ENCODE results near the gene TMCC2.

DNA sequence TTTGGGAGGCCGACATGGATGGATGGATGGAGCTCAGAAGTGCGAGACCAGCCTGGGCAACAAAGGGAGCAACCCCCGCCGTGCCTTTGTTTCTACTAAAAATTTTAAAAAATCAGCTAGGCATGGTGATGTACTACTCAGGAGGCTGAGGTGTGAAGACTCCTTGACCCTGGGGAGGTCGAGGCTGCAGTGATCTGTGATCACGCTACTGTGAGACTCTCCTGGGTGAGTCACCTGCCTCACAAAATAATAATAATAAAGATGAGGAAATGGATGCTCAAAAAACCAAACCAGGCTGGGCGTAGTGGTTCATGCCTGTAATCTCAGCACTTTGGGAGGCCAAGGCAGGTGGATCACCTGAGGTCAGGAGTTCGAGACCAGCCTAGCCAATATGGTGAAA lies 35.5 kb upstream of the TMCC2 start:
- TF ChIP-seq, protein P1, sequence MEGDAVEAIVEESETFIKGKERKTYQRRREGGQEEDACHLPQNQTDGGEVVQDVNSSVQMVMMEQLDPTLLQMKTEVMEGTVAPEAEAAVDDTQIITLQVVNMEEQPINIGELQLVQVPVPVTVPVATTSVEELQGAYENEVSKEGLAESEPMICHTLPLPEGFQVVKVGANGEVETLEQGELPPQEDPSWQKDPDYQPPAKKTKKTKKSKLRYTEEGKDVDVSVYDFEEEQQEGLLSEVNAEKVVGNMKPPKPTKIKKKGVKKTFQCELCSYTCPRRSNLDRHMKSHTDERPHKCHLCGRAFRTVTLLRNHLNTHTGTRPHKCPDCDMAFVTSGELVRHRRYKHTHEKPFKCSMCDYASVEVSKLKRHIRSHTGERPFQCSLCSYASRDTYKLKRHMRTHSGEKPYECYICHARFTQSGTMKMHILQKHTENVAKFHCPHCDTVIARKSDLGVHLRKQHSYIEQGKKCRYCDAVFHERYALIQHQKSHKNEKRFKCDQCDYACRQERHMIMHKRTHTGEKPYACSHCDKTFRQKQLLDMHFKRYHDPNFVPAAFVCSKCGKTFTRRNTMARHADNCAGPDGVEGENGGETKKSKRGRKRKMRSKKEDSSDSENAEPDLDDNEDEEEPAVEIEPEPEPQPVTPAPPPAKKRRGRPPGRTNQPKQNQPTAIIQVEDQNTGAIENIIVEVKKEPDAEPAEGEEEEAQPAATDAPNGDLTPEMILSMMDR (IDR thresholded peaks at IDR 0.05; ENCODE audit: insufficient read depth, low read depth, low read length), result no peak
- TF ChIP-seq EZH2 (IDR thresholded peaks at IDR 0.05; ENCODE audit: insufficient read depth, low read length), result no peak

All from astrocyte (in vitro differentiated cells and primary cell).